Mesendoderm (in vitro differentiated cells): ENCODE measurements around the gene MIB2.

Experiments
- DNase-seq: peaks from one replicate; pipeline ENCODE4 v3.0.0; 2013
- H2AK5ac ChIP-seq: 2 replicates; pipeline ENCODE4 v1.6.1; 2013; ENCODE audit warnings: low read length, inconsistent platforms
- H2BK120ac ChIP-seq: 2 replicates; pipeline ENCODE4 v1.6.1; 2013; ENCODE audit warnings: low read depth, mild to moderate bottlenecking, low read length, moderate library complexity, mixed read lengths
- H2BK15ac ChIP-seq: replicated peaks from 2 replicates; pipeline ENCODE4 v1.6.1; 2013; ENCODE audit warnings: low read depth, mild to moderate bottlenecking, moderate library complexity
- H2BK5ac ChIP-seq: 2 replicates; pipeline ENCODE4 v1.6.1; 2013; ENCODE audit warnings: low read length, inconsistent platforms
- H3K18ac ChIP-seq: 2 replicates; pipeline ENCODE4 v1.6.1; 2013; ENCODE audit warnings: mild to moderate bottlenecking, low read length, mixed read lengths
- H3K23ac ChIP-seq: one replicate; pipeline ENCODE4 v1.6.1; 2013; ENCODE audit warnings: low read length
- H3K27ac ChIP-seq: 2 replicates; pipeline ENCODE4 v1.5.1; 2013; ENCODE audit warnings: low read depth, mild to moderate bottlenecking, inconsistent platforms, low read length, moderate library complexity
- H3K27me3 ChIP-seq: 2 replicates; pipeline ENCODE4 v1.6.1; 2013; ENCODE audit warnings: low read length, control low read depth, mild to moderate bottlenecking, inconsistent platforms; ENCODE audit not compliant: insufficient read depth, poor library complexity
- H3K36me3 ChIP-seq: 2 replicates; pipeline ENCODE4 v1.6.1; 2013; ENCODE audit warnings: low read length, inconsistent platforms; ENCODE audit not compliant: control insufficient read depth, insufficient read depth
- H3K4ac ChIP-seq: one replicate; pipeline ENCODE4 v1.6.1; 2013; ENCODE audit warnings: low read depth, mild to moderate bottlenecking, low read length, moderate library complexity
- H3K4me1 ChIP-seq: 2 replicates; pipeline ENCODE4 v1.6.1; 2013; ENCODE audit warnings: low read depth, low read length, inconsistent platforms; ENCODE audit not compliant: control insufficient read depth
- H3K4me2 ChIP-seq: 2 replicates; pipeline ENCODE4 v1.6.1; 2013; ENCODE audit warnings: low read length
- H3K4me3 ChIP-seq: 2 replicates; pipeline ENCODE4 v1.5.1; 2013; ENCODE audit warnings: mild to moderate bottlenecking, low read length
- H3K56ac ChIP-seq: one replicate; pipeline ENCODE4 v1.6.1; 2013; ENCODE audit warnings: low read length
- H3K79me1 ChIP-seq: 2 replicates; pipeline ENCODE4 v1.6.1; 2013; ENCODE audit warnings: low read length, inconsistent platforms
- H3K79me2 ChIP-seq: 2 replicates; pipeline ENCODE4 v1.6.1; 2013; ENCODE audit warnings: mild to moderate bottlenecking, low read length; ENCODE audit not compliant: control insufficient read depth, insufficient read depth
- H3K9ac ChIP-seq: 2 replicates; pipeline ENCODE4 v1.6.1; 2013; ENCODE audit warnings: low read length, inconsistent platforms
- H4K5ac ChIP-seq: one replicate; pipeline ENCODE4 v1.6.1; 2013; ENCODE audit warnings: low read length
- H4K8ac ChIP-seq: one replicate; pipeline ENCODE4 v1.6.1; 2013; ENCODE audit warnings: low read depth, mild to moderate bottlenecking, control low read depth, low read length, moderate library complexity
- WGBS: extraction: QIAGEN DNeasy Blood & Tissue Kit; methylation state at CpG from one replicate; pipeline ENCODE4 v1.1.7; 2013; ENCODE audit warnings: low lambda C conversion rate, missing lambda C conversion rate; ENCODE audit not compliant: insufficient coverage; ENCODE audit errors: extremely low coverage; 5-methylcytosine and 5-hydroxymethylcytosine counted together

Gene MIB2

GRCh38 chr1:1597275-1597930 lies 17.9 kb upstream of the MIB2 start:
- no peak overlapping the region for H2AK5ac ChIP-seq
- peak; percentile 57 for DNase-seq

GRCh38 chr1:1598051-1598719 lies 17.1 kb upstream of the MIB2 start:
- Histone ChIP-seq H4K8ac (no peak overlapping the region), H3K56ac (no peak overlapping the region), H3K4me2 (no peak overlapping the region), H3K4me3 (no peak overlapping the region), H2AK5ac (no peak overlapping the region), H3K9ac (no peak overlapping the region), H3K36me3 (no peaks in the 10 kb centered on the region), H4K5ac (no peak overlapping the region), H3K18ac (no peak overlapping the region), H2BK120ac (no peak overlapping the region), H2BK15ac (no peak overlapping the region), H3K4ac (no peak overlapping the region), H2BK5ac (no peak overlapping the region), H3K4me1 (no peaks in the 10 kb centered on the region), H3K79me1 (no peaks in the 10 kb centered on the region), H3K79me2 (no peaks in the 10 kb centered on the region), H3K23ac (no peak overlapping the region), H3K27me3 (peaks cover 14% of the 10 kb centered on the region), H3K27ac (no peak overlapping the region)
- no CpG with 5 or more reads among the region's 28 CpGs for WGBS
- no peak for DNase-seq

More at GRCh38 chr1:1597275-1597930, 17.9 kb upstream of the MIB2 start:
- Histone ChIP-seq H2BK15ac (no peak overlapping the region), H3K9ac (no peak overlapping the region), H3K56ac (no peak overlapping the region), H2BK5ac (no peak overlapping the region), H3K4me1 (no peaks in the 10 kb centered on the region), H3K27me3 (peaks cover 14% of the 10 kb centered on the region), H2BK120ac (no peak overlapping the region), H3K18ac (no peak overlapping the region), H3K79me1 (no peaks in the 10 kb centered on the region), H3K23ac (no peak overlapping the region), H4K8ac (no peak overlapping the region), H3K36me3 (no peaks in the 10 kb centered on the region), H3K4me2 (no peak overlapping the region), H3K79me2 (no peaks in the 10 kb centered on the region), H3K4ac (no peak overlapping the region), H3K4me3 (no peak overlapping the region), H4K5ac (no peak overlapping the region), H3K27ac (no peak overlapping the region)
- no CpG with 5 or more reads among the region's 16 CpGs for WGBS

GRCh38 chr1:1598720-1599029 lies 16.6 kb upstream of the MIB2 start:
- no peak for DNase-seq
- Histone ChIP-seq H3K4ac (no peak overlapping the region), H3K27me3 (peaks cover 14% of the 10 kb centered on the region), H3K9ac (no peak overlapping the region), H3K56ac (no peak overlapping the region), H3K4me3 (no peak overlapping the region), H3K27ac (no peak overlapping the region), H3K18ac (no peak overlapping the region), H3K79me2 (no peaks in the 10 kb centered on the region), H3K4me2 (no peak overlapping the region), H3K36me3 (no peaks in the 10 kb centered on the region), H3K79me1 (no peaks in the 10 kb centered on the region), H4K5ac (no peak overlapping the region), H2BK15ac (no peak overlapping the region), H2AK5ac (no peak overlapping the region), H2BK120ac (no peak overlapping the region), H3K23ac (no peak overlapping the region), H3K4me1 (no peaks in the 10 kb centered on the region), H4K8ac (no peak overlapping the region), H2BK5ac (no peak overlapping the region)
- WGBS: no CpG with 5 or more reads among the region's 13 CpGs

- no peak overlapping the region for H3K27ac ChIP-seq
These were observed 16.0 kb upstream of the MIB2 start for GRCh38 chr1:1599030-1599934.

GRCh38 chr1:1599935-1600860 lies 15.1 kb upstream of the MIB2 start, which contains the start of gene FNDC10:
Gene FNDC10, minus strand, starts transcription at chr1:1600135. Its CDS starts 120 bp downstream, at chr1:1600015.
- Histone ChIP-seq H3K27me3 (peaks cover 14% of the 10 kb centered on the region), H4K5ac (no peak within 1 kb of the TSS), H3K4me2 (peak within 1 kb of the TSS; percentile 36), H2AK5ac (no peak within 1 kb of the TSS), H3K18ac (no peak within 1 kb of the TSS), H3K4me3 (no peak within 1 kb of the TSS), H3K79me2 (no peaks in the 10 kb centered on the region), H3K56ac (peak within 1 kb of the TSS; percentile 73), H3K27ac (no peak within 1 kb of the TSS), H3K23ac (no peak within 1 kb of the TSS), H2BK5ac (no peak within 1 kb of the TSS), H2BK15ac (no peak within 1 kb of the TSS), H2BK120ac (no peak within 1 kb of the TSS), H3K9ac (peak within 1 kb of the TSS; percentile 24), H3K79me1 (no peaks in the 10 kb centered on the region), H3K4ac (no peak within 1 kb of the TSS), H3K36me3 (no peaks in the 10 kb centered on the region), H3K4me1 (no peaks in the 10 kb centered on the region), H4K8ac (no peak within 1 kb of the TSS)
- DNase-seq: no peak
- no CpG with 5 or more reads among the region's 125 CpGs for WGBS

More at GRCh38 chr1:1599030-1599934, 16.0 kb upstream of the MIB2 start:
- Histone ChIP-seq H2BK5ac (no peak overlapping the region), H3K4me3 (no peak overlapping the region), H3K23ac (no peak overlapping the region), H3K4ac (no peak overlapping the region), H3K9ac (peak overlapping the region; percentile 24), H3K79me2 (no peaks in the 10 kb centered on the region), H2BK120ac (no peak overlapping the region), H2BK15ac (no peak overlapping the region), H4K5ac (no peak overlapping the region), H2AK5ac (no peak overlapping the region), H3K36me3 (no peaks in the 10 kb centered on the region), H3K4me2 (peak overlapping the region; percentile 36), H3K4me1 (no peaks in the 10 kb centered on the region), H3K56ac (peak overlapping the region; percentile 73), H3K79me1 (no peaks in the 10 kb centered on the region), H3K27me3 (peaks cover 14% of the 10 kb centered on the region), H4K8ac (no peak overlapping the region), H3K18ac (no peak overlapping the region)
- WGBS: no CpG with 5 or more reads among the region's 111 CpGs
- peak; percentile 32 for DNase-seq
